Uterus (tissue), 2 donors: ENCODE data around the gene FOXE1.

Experiments
- CTCF ChIP-seq, 4 experiments: fragments of 200-600 bp in 2 of 4; fragments of 450-650 bp in 2 of 4; sonication (generic) in 2 of 4; IDR thresholded peaks; one replicate each; pipeline ENCODE4 v1.5.1; 2016 to 2019; ENCODE audit warnings: antibody characterized with exemption in 4 of 4, mild to moderate bottlenecking in 2 of 4, moderate library complexity in 1 of 4
- POLR2A ChIP-seq, 2 donors: fragments of 450-650 bp; IDR thresholded peaks; one replicate each; pipeline ENCODE4 v1.6.1; 2016; ENCODE audit warnings: antibody characterized with exemption in 2 of 2, mild to moderate bottlenecking in 1 of 2, moderate library complexity in 1 of 2

GRCh38 chr9:97849980-97850379, 3.0 kb upstream of the FOXE1 start:
- TF ChIP-seq CTCF (IDR thresholded peaks at IDR 0.05) (no peak), POLR2A (IDR thresholded peaks at IDR 0.05) (no peak)
